Hematopoietic multipotent progenitor cell treated with erythropoietin and hydrocortisone succinate and interleukin-3 and kit ligand, for 17 days (in vitro differentiated cells): ENCODE results near the gene SLC9C1.

Experiments used
- DNase-seq: peaks from one replicate; pipeline ENCODE4 v3.0.0-alpha.2; 2015; ENCODE audit warnings: low spot score

Gene SLC9C1

GRCh38 chr3:112111785-112112402 is 182.1 kb downstream of the SLC9C1 start:
- DNase-seq = peak; percentile 24

DNA sequence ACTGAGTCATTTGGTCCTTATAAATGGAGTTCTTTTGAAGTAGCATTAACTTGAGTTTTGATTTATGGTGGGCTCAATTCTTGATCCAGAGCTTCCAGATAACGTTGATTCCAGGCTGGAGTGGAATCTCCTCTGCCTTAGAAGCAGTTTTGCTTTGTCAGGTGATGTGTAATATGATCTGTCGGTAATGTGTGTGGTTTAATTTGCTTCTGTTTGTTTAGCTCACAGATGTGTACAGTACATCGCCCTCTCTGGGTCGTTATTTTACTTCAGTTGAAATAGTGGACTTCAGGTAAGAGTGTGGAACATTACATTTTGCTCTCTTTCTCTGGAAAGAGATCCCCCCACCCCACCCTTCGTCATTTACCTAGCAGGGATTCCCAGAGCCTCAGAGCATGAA is 184.7 kb downstream of the SLC9C1 start:
- DNase-seq = no peak

- DNase-seq = no peak
These were observed 189.2 kb downstream of the SLC9C1 start for GRCh38 chr3:112104774-112105173.

DNA sequence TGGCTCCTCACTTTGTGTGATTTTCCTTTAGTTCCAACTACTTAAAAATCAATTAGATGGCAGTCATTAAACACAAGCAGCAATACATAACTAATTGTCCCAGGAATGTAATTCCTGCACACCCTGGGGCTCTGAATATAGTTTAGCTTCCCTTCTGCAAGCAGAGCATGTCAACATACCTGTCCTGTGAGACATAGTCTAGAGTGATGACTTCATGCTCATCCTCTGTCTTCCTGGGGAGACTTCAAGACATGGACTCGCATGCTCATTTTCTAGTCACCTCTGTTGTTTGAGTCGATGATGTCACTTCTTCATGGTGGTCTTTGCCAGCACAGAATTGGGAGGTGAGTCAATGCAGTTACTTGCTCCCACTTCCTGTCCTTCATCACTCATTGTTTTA is 192.1 kb downstream of the SLC9C1 start:
- no peak for DNase-seq

DNA sequence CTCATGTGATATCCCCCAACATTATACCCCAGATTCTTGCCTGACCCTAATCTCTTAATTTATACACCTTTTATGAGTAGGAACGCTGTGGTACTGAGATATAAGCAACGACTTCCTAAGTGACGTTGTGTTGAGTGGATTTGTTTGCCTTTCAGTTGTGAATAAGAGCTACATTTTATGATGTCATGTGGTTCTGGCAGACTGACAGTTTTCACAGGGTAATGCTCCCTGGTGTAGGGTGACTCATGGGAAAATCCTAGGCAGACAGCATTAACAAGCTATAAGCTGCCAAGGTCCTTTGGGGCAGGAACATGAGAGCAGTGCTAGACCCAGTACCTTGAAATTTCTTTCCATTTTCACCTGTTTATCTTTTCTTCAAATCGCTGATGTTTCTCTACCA is 196.6 kb downstream of the SLC9C1 start:
- no peak for DNase-seq

GRCh38 chr3:112096176-112096575 is 197.8 kb downstream of the SLC9C1 start:
- no peak for DNase-seq

DNA sequence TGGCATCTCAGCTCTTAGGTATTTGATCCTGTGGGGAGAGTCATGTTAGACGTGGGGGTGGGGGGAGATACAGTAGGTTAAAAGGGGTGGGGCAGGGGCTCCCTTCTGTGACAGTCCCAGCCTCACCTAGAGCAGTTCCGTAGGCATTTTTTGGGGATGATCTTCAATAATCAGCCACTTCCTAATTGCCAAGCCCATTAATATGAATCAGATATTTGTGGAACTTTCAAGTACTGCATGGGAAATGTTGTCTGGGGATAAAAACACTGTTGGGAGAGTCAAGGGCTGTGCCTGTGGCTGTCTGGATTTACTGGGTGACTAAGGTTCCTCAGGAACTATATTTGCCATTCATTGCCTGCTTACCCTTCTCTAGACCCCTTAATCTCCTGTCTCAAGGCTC is 198.3 kb downstream of the SLC9C1 start:
- no peak for DNase-seq

DNA sequence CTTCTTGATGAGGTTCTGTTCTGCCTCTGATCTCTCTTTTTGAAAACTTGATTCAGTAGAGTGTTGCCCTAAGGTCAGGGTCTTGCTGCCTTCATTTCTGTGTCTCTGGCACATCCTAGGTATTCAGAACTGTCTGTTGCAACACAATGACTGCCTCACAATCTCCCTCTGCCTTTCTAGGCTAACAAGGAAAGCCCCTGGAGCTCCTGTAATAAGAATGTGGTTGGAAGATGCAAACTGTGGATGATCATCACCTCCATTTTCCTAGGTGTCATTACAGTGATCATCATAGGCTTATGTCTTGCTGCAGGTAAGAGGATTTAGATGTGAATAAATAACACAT is 200.9 kb downstream of the SLC9C1 start:
- DNase-seq = no peak

DNA sequence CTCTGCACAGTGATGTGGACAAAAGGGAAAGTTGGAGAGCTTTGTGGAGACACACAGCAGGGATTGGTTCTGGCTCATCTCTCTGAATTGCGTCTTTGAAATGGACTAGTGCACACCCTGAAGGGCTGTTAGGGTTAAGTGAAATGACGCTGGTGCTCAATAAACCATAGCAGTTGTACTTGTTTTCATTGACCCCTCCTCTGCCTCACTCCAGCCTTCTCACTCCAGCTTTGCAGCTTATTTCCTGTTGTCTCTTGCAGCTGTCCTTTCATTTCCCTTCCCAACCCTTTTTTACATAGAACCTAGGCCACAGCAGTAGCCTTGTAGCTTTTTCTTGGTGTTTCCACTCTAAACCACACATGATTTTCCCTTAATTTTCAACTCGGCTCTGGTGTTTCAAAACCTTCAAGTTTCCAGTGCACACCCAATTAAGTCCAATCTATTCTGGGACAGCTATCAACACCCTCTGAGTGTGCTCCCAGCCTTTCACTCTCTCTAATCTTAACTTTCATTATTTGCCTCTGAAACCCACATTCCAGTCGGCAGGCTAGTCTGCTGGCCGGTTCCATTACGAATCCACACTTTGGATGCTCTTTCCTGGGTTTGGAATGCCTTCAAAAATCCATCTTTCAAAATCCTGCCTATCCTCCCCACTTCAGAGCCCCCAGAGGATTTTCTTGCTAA is 201.4 kb downstream of the SLC9C1 start:
- DNase-seq = no peak

DNA sequence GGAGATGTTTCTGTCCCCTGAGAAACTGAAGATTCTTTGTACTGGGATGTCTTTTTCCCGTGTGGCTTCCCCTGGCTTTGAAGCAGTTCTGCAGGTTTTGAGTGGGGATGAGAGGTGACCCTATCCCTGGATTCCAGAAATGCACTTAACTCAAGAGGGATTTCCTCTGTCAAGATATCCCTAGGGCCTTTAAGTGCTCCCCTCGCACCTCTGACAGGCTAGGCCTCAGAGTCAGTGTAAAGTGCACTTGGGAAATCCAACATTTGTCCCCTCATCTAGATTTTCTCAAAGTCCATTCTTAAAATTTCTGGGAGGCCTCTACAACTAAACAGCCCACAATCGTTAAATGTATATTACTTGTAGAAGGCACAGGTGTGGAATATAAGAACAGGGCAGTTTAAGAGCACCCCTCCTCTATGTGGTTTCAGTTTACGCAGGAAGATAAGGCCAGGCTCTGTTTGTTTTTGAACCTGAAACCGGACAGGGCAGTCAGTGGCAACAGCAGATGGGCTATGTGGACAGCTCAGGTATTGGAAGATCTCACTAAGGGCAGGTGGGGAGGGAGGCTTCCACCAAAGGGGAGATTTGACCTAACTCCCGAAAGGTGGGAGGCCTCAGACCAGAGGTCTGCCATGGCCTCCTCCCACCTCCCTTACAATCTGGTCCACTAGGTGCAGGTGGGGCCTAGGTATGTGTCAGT is 203.0 kb downstream of the SLC9C1 start:
- DNase-seq = no peak
